H1 (cell line): ENCODE data around the gene MCC. TPM values are rescaled to one million over a fixed set of nuclear protein-coding genes. Genes with fewer than 3 reads are reported as not detected.

Experiments used
- CTCF ChIA-PET: fragments of 300-600 bp; sonication (Branson Sonifier 250); formaldehyde crosslinking; loops from one replicate; lab custom pipeline; 2021; ENCODE audit not compliant: partially characterized antibody; lab: Charles Lee
- POLR2A ChIA-PET: fragments of 300-600 bp; sonication (Branson Sonifier 250); formaldehyde crosslinking; loops from one replicate; lab custom pipeline; 2021; ENCODE audit warnings: inconsistent platforms; ENCODE audit not compliant: partially characterized antibody; lab: Charles Lee
- DNase-seq, 2 experiments: peaks; one replicate each; pipeline versions ENCODE4 v3.0.0 to v3.0.0-alpha.2; 2010 to 2022; ENCODE audit warnings: low spot score in 2 of 2, low read depth in 1 of 2, mixed read lengths in 1 of 2
- FAIRE-seq: peaks from 2 replicates; lab custom pipeline; 2011; peaks lifted over from hg19 to GRCh38; lab: Jason Lieb, UNC
- H2AFZ ChIP-seq: 2 replicates; pipeline ENCODE4 v1.8.1; 2012; ENCODE audit warnings: low read length, inconsistent platforms
- H2AK5ac ChIP-seq: 2 replicates; pipeline ENCODE4 v1.6.1; 2013; ENCODE audit warnings: low read depth, low read length
- H2BK120ac ChIP-seq: replicated peaks from 2 replicates; pipeline ENCODE3; 2013; ENCODE audit warnings: low read depth, low read length, inconsistent platforms
- H2BK12ac ChIP-seq: 2 replicates; pipeline ENCODE4 v1.6.1; 2013; ENCODE audit warnings: low read depth, low read length
- H2BK15ac ChIP-seq: 2 replicates; pipeline ENCODE4 v1.6.1; 2013; ENCODE audit warnings: low read length
- H2BK20ac ChIP-seq: 2 replicates; pipeline ENCODE4 v1.6.1; 2013; ENCODE audit warnings: low read length
- H2BK5ac ChIP-seq: 2 replicates; pipeline ENCODE4 v1.6.1; 2013; ENCODE audit warnings: low read depth, low read length
- H3K14ac ChIP-seq: 2 replicates; pipeline ENCODE4 v1.6.1; 2013; ENCODE audit warnings: inconsistent platforms; ENCODE audit not compliant: insufficient read length
- H3K18ac ChIP-seq: 2 replicates; pipeline ENCODE4 v1.6.1; 2013; ENCODE audit warnings: low read length; ENCODE audit errors: extremely low read depth
- H3K23ac ChIP-seq: 2 replicates; pipeline ENCODE4 v1.6.1; 2013; ENCODE audit warnings: inconsistent platforms; ENCODE audit not compliant: insufficient read length
- H3K23me2 ChIP-seq: 2 replicates; pipeline ENCODE4 v1.6.1; 2013; ENCODE audit warnings: low read depth, low read length
- H3K27ac ChIP-seq: 2 replicates; pipeline ENCODE4 v1.6.1; 2011; ENCODE audit warnings: low read depth, low read length, inconsistent platforms
- H3K27me3 ChIP-seq, 4 experiments: replicated peaks in 1 of 4; 1 replicate in 1 of 4; 2 replicates in 3 of 4; pipeline versions ENCODE4 v1.6.1 to v1.8.1; 2011 to 2013; ENCODE audit warnings: low read length in 3 of 4, mild to moderate bottlenecking in 3 of 4, inconsistent platforms in 2 of 4, mixed read lengths in 2 of 4, moderate library complexity in 1 of 4; ENCODE audit not compliant: control insufficient read depth in 3 of 4, insufficient read depth in 3 of 4; ENCODE audit errors: extremely low read depth in 1 of 4
- H3K36me3 ChIP-seq, 4 experiments: 2 replicates each; pipeline versions ENCODE4 v1.6.1 to v1.8.1; 2011 to 2013; ENCODE audit warnings: mild to moderate bottlenecking in 4 of 4, low read length in 3 of 4, moderate library complexity in 2 of 4, control low read depth in 1 of 4, inconsistent platforms in 1 of 4; ENCODE audit not compliant: insufficient read depth in 4 of 4, control insufficient read depth in 2 of 4
- H3K4ac ChIP-seq: replicated peaks from 2 replicates; pipeline ENCODE3; 2013; ENCODE audit warnings: low read length, low read depth, mixed read lengths, inconsistent platforms; ENCODE audit not compliant: insufficient read length
- H3K4me1 ChIP-seq, 4 experiments: replicated peaks in 1 of 4; 1 replicate in 1 of 4; 2 replicates in 3 of 4; pipeline versions ENCODE4 v1.6.1 to v1.8.1; 2011 to 2013; ENCODE audit warnings: low read length in 3 of 4, inconsistent platforms in 2 of 4, mixed read lengths in 1 of 4; ENCODE audit not compliant: insufficient read depth in 4 of 4, control insufficient read depth in 3 of 4
- H3K4me2 ChIP-seq, 2 experiments: 2 replicates each; pipeline versions ENCODE4 v1.6.1 to v1.8.1; 2011 to 2013; ENCODE audit warnings: low read depth in 2 of 2, low read length in 2 of 2, control low read depth in 1 of 2, inconsistent platforms in 1 of 2, mild to moderate bottlenecking in 1 of 2; ENCODE audit not compliant: insufficient read depth in 1 of 2
- H3K4me3 ChIP-seq, 4 experiments: fragments of 200-600, 300-600 bp in 1 of 4; sonication (generic), shearing (Covaris generic), sonication (Bioruptor Twin) in 1 of 4; 2 replicates each; pipeline versions ENCODE4 v1.5.1 to v1.8.1; 2011 to 2016; ENCODE audit warnings: low read length in 4 of 4, low read depth in 3 of 4, control low read depth in 2 of 4, inconsistent platforms in 2 of 4, mild to moderate bottlenecking in 2 of 4, mixed read lengths in 1 of 4, moderate library complexity in 1 of 4; ENCODE audit not compliant: insufficient read depth in 2 of 4; ENCODE audit errors: extremely low read depth in 1 of 4
- H3K56ac ChIP-seq: replicated peaks from 2 replicates; pipeline ENCODE3; 2013; ENCODE audit warnings: low read depth, mild to moderate bottlenecking, mixed read lengths, low read length, inconsistent platforms; ENCODE audit not compliant: insufficient read length
- H3K79me1 ChIP-seq: 2 replicates; pipeline ENCODE4 v1.6.1; 2013; ENCODE audit warnings: low read depth, low read length, control low read depth
- H3K79me2 ChIP-seq, 2 experiments: 2 replicates each; pipeline versions ENCODE4 v1.6.1 to v1.8.1; 2012 to 2013; ENCODE audit warnings: low read length in 2 of 2, mild to moderate bottlenecking in 2 of 2, inconsistent platforms in 1 of 2; ENCODE audit not compliant: insufficient read depth in 2 of 2, control insufficient read depth in 1 of 2
- H3K9ac ChIP-seq, 4 experiments: replicated peaks in 1 of 4; 1 replicate in 1 of 4; 2 replicates in 3 of 4; pipeline versions ENCODE4 v1.6.1 to v1.8.1; 2011 to 2013; ENCODE audit warnings: low read depth in 3 of 4, low read length in 3 of 4, control low read depth in 2 of 4, mild to moderate bottlenecking in 2 of 4, moderate library complexity in 2 of 4, inconsistent platforms in 1 of 4; ENCODE audit errors: extremely low read depth in 1 of 4
- H3K9me3 ChIP-seq, 2 experiments: 2 replicates each; pipeline versions ENCODE4 v1.6.1 to v1.8.1; 2012 to 2013; ENCODE audit warnings: mild to moderate bottlenecking in 2 of 2, moderate library complexity in 2 of 2, control low read depth in 1 of 2, inconsistent platforms in 1 of 2, low read depth in 1 of 2, low read length in 1 of 2, mixed read lengths in 1 of 2; ENCODE audit not compliant: insufficient read depth in 2 of 2
- H4K20me1 ChIP-seq, 2 experiments: replicated peaks in 1 of 2; 2 replicates each; pipeline versions ENCODE3 to v1.8.1; 2011 to 2013; ENCODE audit warnings: inconsistent platforms in 2 of 2, low read length in 2 of 2, mild to moderate bottlenecking in 1 of 2; ENCODE audit not compliant: insufficient read depth in 2 of 2, control insufficient read depth in 1 of 2
- H4K5ac ChIP-seq: 2 replicates; pipeline ENCODE4 v1.6.1; 2013; ENCODE audit warnings: low read length, low read depth, mixed read lengths, inconsistent platforms; ENCODE audit not compliant: insufficient read length
- H4K8ac ChIP-seq: 2 replicates; pipeline ENCODE4 v1.8.0; 2013; ENCODE audit warnings: mild to moderate bottlenecking, moderate library complexity, low read length, inconsistent platforms; ENCODE audit not compliant: insufficient read depth; ENCODE audit errors: extremely low read depth
- H4K91ac ChIP-seq: replicated peaks from 2 replicates; pipeline ENCODE3; 2013; ENCODE audit warnings: low read length, mixed read lengths, inconsistent platforms; ENCODE audit not compliant: insufficient read length
- EZH2 ChIP-seq: fragments of 200-600 bp; sonication (generic); IDR thresholded peaks from 2 replicates; pipeline ENCODE4 v1.7.1; 2012; ENCODE audit warnings: low read depth, mild to moderate bottlenecking, moderate library complexity, low read length, inconsistent platforms; ENCODE audit not compliant: severe bottlenecking
- JUND ChIP-seq: IDR thresholded peaks from 2 replicates; pipeline ENCODE4 v1.6.1; 2011; ENCODE audit warnings: mild to moderate bottlenecking, improper control_type of control experiment, low read length
- NANOG ChIP-seq: IDR thresholded peaks from 2 replicates; pipeline ENCODE4 v1.6.1; 2011; ENCODE audit warnings: low read length, low read depth, mild to moderate bottlenecking, inconsistent platforms; ENCODE audit not compliant: insufficient read depth, poor library complexity, severe bottlenecking
- PHF8 ChIP-seq: fragments of 200-600 bp; sonication (generic); conservative IDR thresholded peaks from 2 replicates; pipeline ENCODE4 v1.7.1; 2012; ENCODE audit warnings: low read depth, mild to moderate bottlenecking, inconsistent platforms, low read length, moderate library complexity
- RBBP5 ChIP-seq: IDR thresholded peaks from 2 replicates; pipeline ENCODE4 v1.7.1; 2012; ENCODE audit warnings: low read depth, mild to moderate bottlenecking, inconsistent platforms, low read length, moderate library complexity, borderline replicate concordance
- SAP30 ChIP-seq: fragments of 300-600 bp; sonication (generic); IDR thresholded peaks from 2 replicates; pipeline ENCODE4 v1.7.1; 2012; ENCODE audit warnings: low read length, moderate library complexity, mild to moderate bottlenecking, inconsistent platforms; ENCODE audit not compliant: insufficient read depth, insufficient replicate concordance
- SIX5 ChIP-seq: IDR thresholded peaks from 2 replicates; pipeline ENCODE4 v1.6.1; 2011; ENCODE audit warnings: mild to moderate bottlenecking, low read depth, low read length
- SP1 ChIP-seq: IDR thresholded peaks from 2 replicates; pipeline ENCODE4 v1.6.1; 2011; ENCODE audit warnings: low read depth, low read length
- WGBS, 2 experiments: shearing (Covaris generic) in 1 of 2; methylation state at CpG; one replicate each; pipeline versions ENCODE4 v1.1.6 to v1.1.7; 2013 to 2015; ENCODE audit warnings: low lambda C conversion rate in 2 of 2, mixed read lengths in 2 of 2, inconsistent platforms in 1 of 2, low coverage in 1 of 2, missing lambda C conversion rate in 1 of 2; ENCODE audit not compliant: insufficient replicate concordance in 2 of 2, insufficient coverage in 1 of 2, insufficient read length in 1 of 2; ENCODE audit errors: extremely low coverage in 1 of 2, missing lambda C conversion rate in 1 of 2; 5-methylcytosine and 5-hydroxymethylcytosine counted together
- polyA plus RNA-seq, 7 experiments: library from polyadenylated mRNA; depleted of rRNA in 3 of 7; stranded (reverse) in 5 of 7; unstranded in 2 of 7; fragments of >200 nt in 5 of 7; fragments of 200-250 nt in 2 of 7; gene quantifications; 1 replicate in 5 of 7; 2 replicates in 1 of 7; 4 replicates in 1 of 7; pipeline versions ENCODE4 v1.2.1 to v1.2.3, GENCODE V29; 2011 to 2013; ENCODE audit warnings: missing spikeins in 2 of 7, mixed read lengths in 2 of 7
- total RNA-seq: library from RNA; stranded (reverse); fragmentation: NEBNext Ultra II Directional; extraction: Animal tissue kit (Norgen Biotek cat#: 25700); gene quantifications from 2 replicates; pipeline ENCODE4 v1.2.1, GENCODE V29; 2021
- TF ChIP-seq, protein P1 (sequence below): IDR thresholded peaks from 2 replicates; pipeline ENCODE4 v1.6.1; 2012; ENCODE audit warnings: low read length, inconsistent platforms

The MCC gene
- total and polyA plus RNA-seq, 2 of the 8 experiments (the other 6 are each of a cell fraction or from before 2014, with no cell fraction given), result 2.6 to 18.3 TPM

DNA sequence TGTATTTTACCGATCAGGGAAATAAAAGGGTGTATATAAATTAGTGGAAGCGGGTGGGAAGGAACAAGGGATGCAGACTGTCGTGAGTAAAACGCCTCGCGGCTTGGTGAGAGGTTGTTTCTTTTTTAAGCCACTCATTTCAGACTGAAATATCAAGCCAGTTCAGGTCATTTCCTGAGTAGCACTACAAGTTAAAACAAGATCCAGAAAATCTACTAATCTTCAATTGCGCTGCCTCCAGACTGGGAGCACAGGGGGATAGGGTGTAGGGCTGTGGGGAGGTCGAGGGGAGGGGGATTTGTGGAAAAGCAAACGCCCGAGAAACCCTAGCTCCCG is 194.3 kb downstream of the MCC start:
- H3K23me2 ChIP-seq, result peaks cover 14% of the 10 kb centered on the region
- H3K27me3 ChIP-seq, result peaks cover 0 to 3% (median 0%) of the 10 kb centered on the region in 4 experiments; a peak in 6 of 7 replicates
- H3K4me3 ChIP-seq, result peak overlapping the region; percentile 70 to 80 (median 74)
- peak overlapping the region in 3 of 4 experiments; percentile 36 to 63 (median 41) for H3K9ac ChIP-seq
- H2AK5ac ChIP-seq, result no peak overlapping the region
- peak overlapping the region; percentile 86 to 94 for H3K4me2 ChIP-seq
- H3K56ac ChIP-seq, result peak overlapping the region; percentile 7
- TF ChIP-seq, protein P1, sequence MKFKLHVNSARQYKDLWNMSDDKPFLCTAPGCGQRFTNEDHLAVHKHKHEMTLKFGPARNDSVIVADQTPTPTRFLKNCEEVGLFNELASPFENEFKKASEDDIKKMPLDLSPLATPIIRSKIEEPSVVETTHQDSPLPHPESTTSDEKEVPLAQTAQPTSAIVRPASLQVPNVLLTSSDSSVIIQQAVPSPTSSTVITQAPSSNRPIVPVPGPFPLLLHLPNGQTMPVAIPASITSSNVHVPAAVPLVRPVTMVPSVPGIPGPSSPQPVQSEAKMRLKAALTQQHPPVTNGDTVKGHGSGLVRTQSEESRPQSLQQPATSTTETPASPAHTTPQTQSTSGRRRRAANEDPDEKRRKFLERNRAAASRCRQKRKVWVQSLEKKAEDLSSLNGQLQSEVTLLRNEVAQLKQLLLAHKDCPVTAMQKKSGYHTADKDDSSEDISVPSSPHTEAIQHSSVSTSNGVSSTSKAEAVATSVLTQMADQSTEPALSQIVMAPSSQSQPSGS, result no peak
- no peak for TF ChIP-seq SP1
- no peak for TF ChIP-seq SAP30
- no peak for TF ChIP-seq SIX5
- TF ChIP-seq JUND, result no peak
- TF ChIP-seq EZH2, result no peak
- TF ChIP-seq NANOG, result no peak
- TF ChIP-seq PHF8, result no peak
- peak; percentile 5; the same call in 1 of the 2 replicates for TF ChIP-seq RBBP5
- H4K91ac ChIP-seq, result no peak overlapping the region
- no peak overlapping the region for H3K14ac ChIP-seq
- H4K5ac ChIP-seq, result no peak overlapping the region
- peak overlapping the region; percentile 4; the same call in 1 of the 2 replicates for H2BK5ac ChIP-seq
- H2AFZ ChIP-seq, result peak overlapping the region; percentile 71
- no peak overlapping the region; the same call in 1 of the 2 replicates for H4K8ac ChIP-seq
- H2BK15ac ChIP-seq, result 0 out of 2 replicates have a peak overlapping the region, but pooled peaks have one; percentile 46
- 2% methylated on average over 11 of the region's 11 CpGs; no CpG with 5 or more reads in 1 of the 2 experiments for WGBS, 2 experiments
- no peaks in the 10 kb centered on the region for H3K36me3 ChIP-seq
- no peak overlapping the region for H3K27ac ChIP-seq
- ChIA-PET POLR2A (interaction anchor here (0.6 to 1.2 kb wide), 5 partner anchors 11 to 213 kb away, joined by 3 to 4 read pairs (median 3); no protein-coding TSS in a partner anchor), CTCF (interaction anchor here (0.8 to 1.5 kb wide), 10 partner anchors 13 to 237 kb away, joined by 3 to 7 read pairs (median 3); no protein-coding TSS in a partner anchor)
- FAIRE-seq (no peak), DNase-seq (no peak)
- H3K18ac ChIP-seq, result peak overlapping the region; percentile 71
- no peak overlapping the region for H2BK20ac ChIP-seq
- H3K79me1 ChIP-seq, result no peaks in the 10 kb centered on the region
- H2BK120ac ChIP-seq, result peak overlapping the region; percentile 7
- no peaks in the 10 kb centered on the region for H4K20me1 ChIP-seq
- peaks cover 0 to 31% of the 10 kb centered on the region in 2 experiments; a peak in 3 of 4 replicates for H3K79me2 ChIP-seq
- no peak overlapping the region for H3K23ac ChIP-seq
- no peak overlapping the region for H2BK12ac ChIP-seq
- H3K4me1 ChIP-seq, result peaks cover 4 to 22% (median 20%) of the 10 kb centered on the region in 4 experiments; a peak in 6 of 7 replicates
- no peak overlapping the region for H3K4ac ChIP-seq
- H3K9me3 ChIP-seq, result no peaks in the 10 kb centered on the region
